BE2C (cell line): ENCODE results near the gene MBD1.

Source experiments
- DNase-seq: peaks from one replicate; pipeline ENCODE4 v3.0.0-alpha.2; 2020
- H3K27me3 ChIP-seq: fragments of 250-450 bp; sonication (Bioruptor Pico); 2 replicates; pipeline ENCODE4 v1.5.1; 2020; ENCODE audit warnings: mild to moderate bottlenecking
- H3K36me3 ChIP-seq: fragments of 250-450 bp; sonication (Bioruptor Pico); 2 replicates; pipeline ENCODE4 v1.5.1; 2020; ENCODE audit warnings: mild to moderate bottlenecking
- H3K4me1 ChIP-seq: fragments of 250-450 bp; sonication (Bioruptor Pico); 2 replicates; pipeline ENCODE4 v1.5.1; 2020
- H3K4me3 ChIP-seq: 2 replicates; pipeline ENCODE4 v1.5.1; 2011; ENCODE audit warnings: low read depth, low read length
- H3K9me3 ChIP-seq: fragments of 250-450 bp; sonication (Bioruptor Pico); 2 replicates; pipeline ENCODE4 v1.5.1; 2020
- TF ChIP-seq, protein P1 (sequence below): IDR thresholded peaks from 2 replicates; pipeline ENCODE4 v1.5.1; 2012; ENCODE audit warnings: mild to moderate bottlenecking, low read depth, low read length

MBD1 gene

DNA sequence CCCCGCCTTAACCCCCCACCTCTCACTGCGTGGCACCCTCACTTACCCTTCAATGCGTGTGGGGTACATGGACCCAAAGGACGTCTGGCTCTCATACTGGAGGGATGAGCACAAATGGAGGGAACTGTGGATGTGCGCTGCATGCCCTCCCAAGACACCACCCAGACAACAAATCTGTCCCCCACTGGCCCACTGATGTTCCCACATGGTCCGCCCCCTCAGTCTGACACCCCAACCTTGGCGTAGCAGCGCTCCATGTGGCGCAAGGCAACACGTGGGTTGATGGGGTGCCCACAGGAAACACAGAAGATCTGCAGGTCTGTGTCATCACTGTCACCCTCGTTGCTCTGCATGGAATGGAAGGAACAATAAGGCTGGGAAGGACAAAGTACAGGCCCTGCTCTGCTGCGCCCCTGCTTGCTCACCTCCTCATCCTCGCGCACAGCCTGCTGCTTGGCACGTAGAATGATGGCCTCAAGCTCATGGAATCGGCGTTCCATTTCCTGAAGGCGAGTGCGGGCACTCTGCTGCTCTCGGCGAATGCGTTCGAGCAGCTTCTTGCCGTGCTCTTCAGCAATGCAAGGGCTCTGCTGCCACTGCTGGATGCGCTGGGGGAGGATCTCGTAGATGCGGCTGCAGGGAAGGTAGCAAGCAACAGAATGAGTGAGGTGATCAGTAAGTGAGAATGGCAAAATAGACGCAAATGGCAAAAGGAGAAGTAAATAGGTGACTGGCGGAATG lies 2.3 kb upstream of the MBD1 start:
- H3K4me1 ChIP-seq: no peaks in the 10 kb centered on the region
- H3K36me3 ChIP-seq: no peaks in the 10 kb centered on the region; the same call in none of the 2 replicates

DNA sequence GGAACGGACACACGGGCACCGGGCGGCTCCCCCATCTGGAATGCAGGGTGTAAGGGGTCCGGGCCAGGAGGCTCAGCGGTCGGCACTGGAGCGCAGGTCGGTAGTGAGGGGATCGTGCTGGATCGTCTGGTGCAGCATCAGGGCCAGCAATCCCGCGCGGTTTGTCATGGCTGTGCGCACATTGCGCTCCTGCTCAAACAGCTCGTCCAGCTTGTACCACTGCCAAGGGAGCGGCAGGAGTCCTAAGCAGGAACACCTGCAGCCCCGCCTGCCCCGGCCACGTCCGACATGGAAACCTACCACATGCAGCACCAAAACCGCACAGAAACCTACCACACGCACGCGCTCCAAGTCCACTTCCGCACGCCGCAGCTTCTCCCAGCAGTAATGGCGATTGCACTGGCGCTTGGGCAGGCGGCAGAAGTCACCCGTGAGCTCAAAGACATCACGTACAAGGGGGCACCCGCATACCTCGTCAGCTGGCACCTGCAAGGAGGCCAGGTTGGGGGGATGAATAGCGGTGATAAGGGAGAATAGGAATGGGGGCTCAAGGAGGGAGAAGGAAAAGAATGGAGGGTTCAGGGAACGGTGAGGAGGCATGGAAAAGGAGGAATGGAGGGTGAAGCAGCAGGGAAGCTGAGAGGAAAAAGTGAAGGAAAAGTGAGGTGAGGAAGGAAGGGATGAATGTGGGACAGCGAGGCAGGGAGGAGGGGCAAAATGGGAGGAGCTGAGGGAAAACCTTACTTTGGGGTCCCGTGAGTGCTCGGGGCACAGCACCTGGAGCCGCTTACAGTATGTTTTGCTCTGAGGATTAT lies 1.4 kb upstream of the MBD1 start:
- TF ChIP-seq, protein P1, sequence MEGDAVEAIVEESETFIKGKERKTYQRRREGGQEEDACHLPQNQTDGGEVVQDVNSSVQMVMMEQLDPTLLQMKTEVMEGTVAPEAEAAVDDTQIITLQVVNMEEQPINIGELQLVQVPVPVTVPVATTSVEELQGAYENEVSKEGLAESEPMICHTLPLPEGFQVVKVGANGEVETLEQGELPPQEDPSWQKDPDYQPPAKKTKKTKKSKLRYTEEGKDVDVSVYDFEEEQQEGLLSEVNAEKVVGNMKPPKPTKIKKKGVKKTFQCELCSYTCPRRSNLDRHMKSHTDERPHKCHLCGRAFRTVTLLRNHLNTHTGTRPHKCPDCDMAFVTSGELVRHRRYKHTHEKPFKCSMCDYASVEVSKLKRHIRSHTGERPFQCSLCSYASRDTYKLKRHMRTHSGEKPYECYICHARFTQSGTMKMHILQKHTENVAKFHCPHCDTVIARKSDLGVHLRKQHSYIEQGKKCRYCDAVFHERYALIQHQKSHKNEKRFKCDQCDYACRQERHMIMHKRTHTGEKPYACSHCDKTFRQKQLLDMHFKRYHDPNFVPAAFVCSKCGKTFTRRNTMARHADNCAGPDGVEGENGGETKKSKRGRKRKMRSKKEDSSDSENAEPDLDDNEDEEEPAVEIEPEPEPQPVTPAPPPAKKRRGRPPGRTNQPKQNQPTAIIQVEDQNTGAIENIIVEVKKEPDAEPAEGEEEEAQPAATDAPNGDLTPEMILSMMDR: no peak
- H3K27me3 ChIP-seq: no peaks in the 10 kb centered on the region
- no peaks in the 10 kb centered on the region; the same call in none of the 2 replicates for H3K36me3 ChIP-seq
- no peaks in the 10 kb centered on the region for H3K4me1 ChIP-seq
- no peak overlapping the region for H3K4me3 ChIP-seq
- H3K9me3 ChIP-seq: no peaks in the 10 kb centered on the region
- DNase-seq: no peak

More for the DNA sequence above, 2.3 kb upstream of the MBD1 start:
- no peak for DNase-seq
- no peaks in the 10 kb centered on the region for H3K27me3 ChIP-seq
- TF ChIP-seq, protein P1: no peak
- H3K9me3 ChIP-seq: no peaks in the 10 kb centered on the region
- H3K4me3 ChIP-seq: no peak overlapping the region

DNA sequence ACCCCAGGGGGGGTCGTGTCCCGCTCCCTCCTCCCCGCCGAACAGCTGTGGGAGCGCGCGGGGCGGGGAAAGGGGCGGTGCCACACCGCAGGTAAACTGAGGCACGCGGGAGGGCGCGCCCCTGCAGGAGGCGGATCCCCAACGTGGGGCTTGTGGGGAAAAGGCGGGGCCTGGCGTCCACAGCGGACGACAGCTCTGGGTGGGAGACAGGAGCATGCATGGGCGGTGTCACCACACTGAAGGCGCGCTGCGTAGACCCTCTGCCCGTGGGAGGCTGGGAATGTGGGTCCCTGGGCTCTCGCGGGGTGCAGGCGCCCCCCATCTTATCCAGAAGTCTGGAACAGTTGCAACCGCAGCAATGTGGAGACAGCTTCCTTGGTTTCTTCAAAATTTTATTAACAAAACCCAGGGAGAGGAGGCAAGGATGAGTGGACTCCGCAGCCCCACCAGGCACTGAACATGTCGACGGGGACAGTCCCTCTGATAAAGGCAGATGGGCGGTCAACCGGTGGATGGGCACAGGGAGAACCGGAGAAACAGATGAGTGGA lies 723 bp upstream of the MBD1 start:
- TF ChIP-seq, protein P1: no peak
- no peak for DNase-seq
- Histone ChIP-seq H3K9me3 (no peaks in the 10 kb centered on the region), H3K4me3 (peak overlapping the region; percentile 91), H3K4me1 (no peaks in the 10 kb centered on the region), H3K27me3 (no peaks in the 10 kb centered on the region), H3K36me3 (no peaks in the 10 kb centered on the region; the same call in none of the 2 replicates)

DNA sequence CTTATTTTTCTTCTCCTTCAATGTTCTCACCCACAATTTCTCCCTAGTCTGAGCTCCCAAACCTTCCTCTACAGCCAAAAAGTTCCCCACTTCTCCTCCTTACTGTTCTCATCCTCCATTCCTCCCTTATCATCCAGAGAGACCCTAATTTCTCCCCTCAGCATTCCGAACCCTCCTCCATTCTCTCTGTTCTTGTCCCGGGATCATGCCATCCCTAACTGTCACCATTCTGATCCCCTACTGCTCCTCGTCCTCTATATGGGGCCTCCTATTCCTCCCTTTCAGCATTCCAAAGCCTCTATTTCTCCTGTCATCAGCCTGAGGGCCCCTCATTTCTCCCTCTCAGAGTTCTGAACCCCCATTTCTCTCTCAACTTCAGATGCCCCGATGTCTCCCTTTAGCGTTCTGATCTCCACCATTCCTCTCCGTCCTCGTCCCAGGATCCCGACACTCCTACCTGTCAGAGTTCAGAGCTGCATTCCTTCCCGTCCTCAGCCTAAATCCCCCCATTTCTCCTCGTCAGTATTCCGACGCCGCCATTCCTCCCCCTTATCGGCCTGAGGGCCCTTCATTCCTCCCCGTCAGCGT lies 522 bp downstream of the MBD1 start:
- no peak for DNase-seq
- Histone ChIP-seq H3K36me3 (peaks cover 4% of the 10 kb centered on the region), H3K27me3 (no peaks in the 10 kb centered on the region), H3K4me1 (no peaks in the 10 kb centered on the region), H3K9me3 (no peaks in the 10 kb centered on the region), H3K4me3 (peak overlapping the region; percentile 91)
- TF ChIP-seq, protein P1: no peak

DNA sequence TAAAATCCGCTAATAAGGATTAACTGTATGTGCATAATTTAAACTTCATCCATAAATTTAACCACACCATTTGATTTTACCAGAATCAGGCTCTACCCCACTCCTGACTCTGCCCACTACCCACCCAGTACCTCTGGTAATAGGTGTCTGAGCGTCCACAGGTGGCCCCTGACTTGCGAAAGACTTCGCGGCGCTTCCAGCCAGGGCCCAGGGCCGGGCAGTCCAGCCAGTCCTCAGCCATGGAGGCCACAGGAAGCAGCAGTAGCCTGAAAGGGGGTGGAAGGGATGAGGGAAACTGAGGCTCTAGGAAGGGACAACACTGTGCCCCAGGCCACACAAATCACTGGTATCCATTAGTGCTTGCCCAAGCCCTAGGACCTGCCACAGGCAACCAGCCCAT lies 1.6 kb downstream of the MBD1 start:
- no peak for DNase-seq
- Histone ChIP-seq H3K27me3 (no peaks in the 10 kb centered on the region), H3K36me3 (peaks cover 10% of the 10 kb centered on the region), H3K9me3 (no peaks in the 10 kb centered on the region), H3K4me3 (no peak overlapping the region), H3K4me1 (no peaks in the 10 kb centered on the region)
- TF ChIP-seq, protein P1: no peak
